H1 (cell line): Measurements from ENCODE around the gene QRICH2. TPM values are rescaled to one million over a fixed set of nuclear protein-coding genes. Genes with fewer than 3 reads are reported as not detected.

Experiments used
- ASH2L ChIP-seq: fragments of 200-600, 300-600 bp; sonication (generic); IDR thresholded peaks from one replicate; pipeline ENCODE4 v1.7.1; 2017; ENCODE audit warnings: low read length
- BACH1 ChIP-seq: IDR thresholded peaks from 2 replicates; pipeline ENCODE4 v1.6.1; 2012; ENCODE audit warnings: low read length, improper control_type of control experiment
- CHD7 ChIP-seq: fragments of 300-600 bp; sonication (generic); IDR thresholded peaks from 2 replicates; pipeline ENCODE4 v1.7.1; 2012; ENCODE audit warnings: low read length, moderate library complexity, mild to moderate bottlenecking, inconsistent platforms; ENCODE audit not compliant: insufficient replicate concordance
- KDM1A ChIP-seq: fragments of 200-600, 300-600 bp; sonication (generic); IDR thresholded peaks from 2 replicates; pipeline ENCODE4 v1.7.1; 2016; ENCODE audit warnings: mild to moderate bottlenecking, low read length, borderline replicate concordance
- MAFK ChIP-seq: IDR thresholded peaks from 2 replicates; pipeline ENCODE4 v1.6.1; 2012; ENCODE audit warnings: low read depth, mild to moderate bottlenecking, improper control_type of control experiment, low read length
- SIRT6 ChIP-seq: IDR thresholded peaks from one replicate; pipeline ENCODE4 v1.7.1; 2012; ENCODE audit warnings: low read length, inconsistent platforms
- polyA plus RNA-seq, 7 experiments: library from polyadenylated mRNA; depleted of rRNA in 3 of 7; stranded (reverse) in 5 of 7; unstranded in 2 of 7; fragments of >200 nt in 5 of 7; fragments of 200-250 nt in 2 of 7; gene quantifications; 1 replicate in 5 of 7; 2 replicates in 1 of 7; 4 replicates in 1 of 7; pipeline versions ENCODE4 v1.2.1 to v1.2.3, GENCODE V29; 2011 to 2013; ENCODE audit warnings: missing spikeins in 2 of 7, mixed read lengths in 2 of 7
- total RNA-seq: library from RNA; stranded (reverse); fragmentation: NEBNext Ultra II Directional; extraction: Animal tissue kit (Norgen Biotek cat#: 25700); gene quantifications from 2 replicates; pipeline ENCODE4 v1.2.1, GENCODE V29; 2021

QRICH2 gene
- total and polyA plus RNA-seq, 2 of the 8 experiments (the other 6 are each of a cell fraction or from before 2014, with no cell fraction given), result 2.8 to 3.8 TPM

- TF ChIP-seq CHD7 (no peak), SIRT6 (no peak), KDM1A (no peak), BACH1 (no peak), ASH2L (no peak), MAFK (no peak)
Observed at GRCh38 chr17:76252040-76252954, 55.8 kb downstream of the QRICH2 start (continued).
